ENCODE data around the gene FEM1B.

Gene FEM1B

GRCh38 chr15:68241088-68241935, 36.2 kb upstream of the FEM1B start:
- no peak for DNase-seq (ENCODE audit: low read depth)
- no peak for TF ChIP-seq CTCF (conservative IDR thresholded peaks at IDR 0.05; ENCODE audit: low read depth, low read length)
- no peak overlapping the region for H3K4me3 ChIP-seq (ENCODE audit: low read length)

- no peak overlapping the region for H3K4me3 ChIP-seq (ENCODE audit: low read length)
- no peak for DNase-seq (ENCODE audit: low read depth)
- TF ChIP-seq CTCF (conservative IDR thresholded peaks at IDR 0.05; ENCODE audit: low read depth, low read length), result no peak
These were observed 33.3 kb upstream of the FEM1B start for GRCh38 chr15:68244235-68244634.

GRCh38 chr15:68249058-68249713, 28.4 kb upstream of the FEM1B start:
- no peak for TF ChIP-seq CTCF (conservative IDR thresholded peaks at IDR 0.05; ENCODE audit: low read depth, low read length)
- no peak overlapping the region for H3K4me3 ChIP-seq (ENCODE audit: low read length)
- DNase-seq (ENCODE audit: low read depth), result no peak

GRCh38 chr15:68252925-68253534, 24.5 kb upstream of the FEM1B start:
- peak; percentile 81 for TF ChIP-seq CTCF (conservative IDR thresholded peaks at IDR 0.05; ENCODE audit: low read depth, low read length)
- no peak overlapping the region for H3K4me3 ChIP-seq (ENCODE audit: low read length)
- DNase-seq (ENCODE audit: low read depth), result peak; percentile 51

GRCh38 chr15:68256675-68257450, 20.7 kb upstream of the FEM1B start:
- DNase-seq (ENCODE audit: low read depth), result no peak

GRCh38 chr15:68258692-68259091, 18.9 kb upstream of the FEM1B start:
- DNase-seq (ENCODE audit: low read depth), result no peak
- no peak overlapping the region for H3K4me3 ChIP-seq (ENCODE audit: low read length)
- TF ChIP-seq CTCF (conservative IDR thresholded peaks at IDR 0.05; ENCODE audit: low read depth, low read length), result no peak

More at GRCh38 chr15:68256675-68257450, 20.7 kb upstream of the FEM1B start:
- TF ChIP-seq CTCF (conservative IDR thresholded peaks at IDR 0.05; ENCODE audit: low read depth, low read length), result no peak
- H3K4me3 ChIP-seq (ENCODE audit: low read length), result peak overlapping the region; percentile 62

All from retinal pigment epithelial cell (primary cell).